Activated T-helper 1 cell treated with Interleukin-2 at 50 U/mL for 16 hours (primary cell): Measurements from ENCODE around the gene CNPY4.

Experiments used
- DNase-seq: peaks from one replicate; pipeline ENCODE4 v3.0.0-alpha.2; 2020; ENCODE audit warnings: low read depth

The CNPY4 gene

DNA sequence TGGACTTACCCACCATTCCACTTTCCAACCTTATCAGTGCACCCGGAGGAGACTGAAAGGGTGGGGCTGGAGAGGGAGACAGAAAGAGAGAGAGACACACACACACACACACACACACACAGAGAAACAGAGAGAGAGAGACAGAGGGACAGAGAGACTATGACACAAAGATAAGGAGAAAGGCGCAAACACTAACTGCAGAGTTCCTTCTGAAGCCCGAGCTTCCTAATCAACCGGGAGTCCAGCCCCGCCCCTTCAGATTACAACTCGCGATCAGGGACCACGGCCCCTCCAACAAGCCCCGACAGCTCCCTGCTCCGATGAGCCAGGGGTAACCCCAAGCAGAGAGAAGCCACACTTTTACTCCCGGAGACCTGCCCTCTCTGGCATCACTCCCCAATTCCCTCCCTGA, 48.5 kb downstream of the CNPY4 start:
- DNase-seq: no peak

DNA sequence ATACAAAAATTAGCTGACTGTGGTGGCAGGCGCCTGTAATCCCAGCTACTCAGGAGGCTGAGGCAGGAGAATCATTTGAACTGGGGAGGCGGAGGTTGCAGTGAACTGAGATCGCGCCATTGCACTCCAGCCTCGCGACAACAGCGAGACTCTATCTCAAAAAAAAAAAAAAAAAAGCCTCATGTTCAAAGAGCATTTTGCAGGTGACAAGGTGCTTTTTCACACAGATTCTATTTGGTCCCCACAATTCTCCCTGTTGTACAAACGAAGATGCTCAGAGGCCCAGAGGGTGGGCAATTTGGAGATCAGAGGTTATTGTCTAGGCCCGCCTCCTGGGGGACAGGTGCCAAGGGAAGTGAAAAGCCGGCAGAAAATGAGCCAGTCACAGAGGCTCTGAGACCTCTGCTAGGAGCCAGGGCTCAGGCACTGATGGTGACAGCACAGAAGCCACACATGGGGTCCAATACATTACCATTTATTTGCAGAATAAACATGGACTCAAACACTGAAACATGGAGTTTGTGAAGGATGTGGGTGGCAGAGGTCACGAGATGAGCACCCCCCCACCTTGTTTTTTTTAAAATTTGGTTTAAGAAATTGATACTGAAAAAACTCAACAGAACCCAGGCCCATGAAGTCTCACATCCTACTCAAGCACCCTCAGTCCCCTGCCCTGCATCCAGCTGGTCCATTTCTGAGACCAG, 49.9 kb downstream of the CNPY4 start:
- DNase-seq: no peak

DNA sequence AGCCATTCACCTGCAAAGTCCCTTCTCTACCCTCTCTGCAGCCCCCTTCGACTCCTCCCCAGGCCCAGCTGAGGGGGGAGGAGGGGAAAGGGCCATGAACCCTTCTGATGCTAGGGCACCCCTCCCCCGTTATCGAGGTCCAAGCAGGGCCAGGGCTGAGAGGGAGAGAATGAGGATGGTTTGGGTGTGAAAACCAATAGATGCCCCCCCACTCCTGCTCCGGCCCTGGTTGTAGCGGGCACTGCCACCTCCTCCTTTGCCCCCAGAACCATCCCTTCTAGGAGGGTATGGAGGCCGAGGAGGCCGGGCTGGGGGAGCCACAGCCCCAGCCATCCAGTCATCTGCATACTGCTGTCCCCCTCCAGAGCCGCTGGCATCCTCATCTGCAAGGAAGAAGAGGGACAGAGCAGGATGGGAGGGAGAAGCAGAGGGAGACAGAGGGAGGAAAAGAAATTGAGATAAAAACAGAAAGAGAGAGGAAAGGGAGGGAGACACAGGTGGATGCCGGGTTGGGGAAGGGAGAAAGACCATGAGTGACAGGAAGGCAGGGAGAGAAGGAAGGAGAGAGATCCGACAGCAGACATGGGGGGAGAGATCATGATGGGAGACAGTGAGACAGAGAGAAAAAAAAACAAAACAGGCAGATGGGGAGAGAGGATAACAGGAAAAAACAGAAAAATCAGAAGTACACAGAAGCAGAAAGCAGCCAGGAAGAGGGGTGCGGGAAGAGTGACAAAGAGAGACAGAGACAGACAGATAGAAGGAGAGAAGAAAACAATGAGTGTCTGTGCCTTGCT, 50.9 kb downstream of the CNPY4 start:
- DNase-seq: no peak

DNA sequence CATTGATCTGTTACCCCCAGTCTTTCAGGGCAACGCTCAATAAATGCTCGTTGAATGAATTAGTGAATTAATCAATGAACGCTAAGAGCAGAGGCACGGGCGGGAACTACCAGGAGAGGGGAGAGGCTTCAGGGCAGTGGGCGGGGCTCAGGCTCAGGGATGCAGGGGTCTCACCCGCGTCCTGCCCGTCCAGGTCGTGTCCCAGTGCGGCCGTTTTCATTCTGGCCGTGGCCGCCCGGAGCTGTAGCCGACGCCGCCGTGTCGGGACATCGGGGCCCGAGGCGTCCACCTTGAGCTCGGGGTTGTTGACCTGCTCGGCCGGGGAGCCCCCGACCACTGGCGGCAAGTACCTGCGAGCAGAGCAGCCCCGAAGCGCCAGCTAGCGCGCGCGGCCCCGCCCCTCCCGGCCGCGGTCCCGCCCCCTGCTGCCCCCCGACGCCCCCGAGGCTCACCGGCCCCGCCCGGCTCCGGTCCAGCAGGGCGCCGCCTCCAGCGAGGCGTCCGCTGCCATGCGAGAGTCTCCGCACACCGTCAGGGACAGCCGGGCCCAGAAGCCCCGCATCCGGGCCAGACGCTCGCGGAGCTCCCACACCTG, 51.8 kb downstream of the CNPY4 start:
- DNase-seq: no peak

DNA sequence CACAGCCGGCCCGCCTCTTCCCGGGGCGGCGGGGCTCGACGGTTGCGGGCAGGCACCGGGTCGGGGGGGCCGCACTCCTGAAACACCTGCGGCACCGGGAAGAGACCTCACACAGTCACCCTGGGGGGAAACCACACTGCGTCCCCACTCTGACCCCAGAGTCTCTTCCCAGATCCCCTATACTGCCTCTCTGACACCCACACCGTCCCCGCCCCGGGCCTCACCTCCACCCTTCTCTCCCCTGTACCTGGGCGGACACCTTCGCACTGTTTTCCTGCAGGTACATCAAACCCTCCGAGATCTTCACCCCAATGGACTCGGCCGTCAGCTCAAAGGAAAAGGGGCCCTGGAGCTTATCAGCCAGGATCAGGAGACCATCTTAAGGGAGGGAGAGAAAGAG, 52.4 kb downstream of the CNPY4 start:
- no peak for DNase-seq

DNA sequence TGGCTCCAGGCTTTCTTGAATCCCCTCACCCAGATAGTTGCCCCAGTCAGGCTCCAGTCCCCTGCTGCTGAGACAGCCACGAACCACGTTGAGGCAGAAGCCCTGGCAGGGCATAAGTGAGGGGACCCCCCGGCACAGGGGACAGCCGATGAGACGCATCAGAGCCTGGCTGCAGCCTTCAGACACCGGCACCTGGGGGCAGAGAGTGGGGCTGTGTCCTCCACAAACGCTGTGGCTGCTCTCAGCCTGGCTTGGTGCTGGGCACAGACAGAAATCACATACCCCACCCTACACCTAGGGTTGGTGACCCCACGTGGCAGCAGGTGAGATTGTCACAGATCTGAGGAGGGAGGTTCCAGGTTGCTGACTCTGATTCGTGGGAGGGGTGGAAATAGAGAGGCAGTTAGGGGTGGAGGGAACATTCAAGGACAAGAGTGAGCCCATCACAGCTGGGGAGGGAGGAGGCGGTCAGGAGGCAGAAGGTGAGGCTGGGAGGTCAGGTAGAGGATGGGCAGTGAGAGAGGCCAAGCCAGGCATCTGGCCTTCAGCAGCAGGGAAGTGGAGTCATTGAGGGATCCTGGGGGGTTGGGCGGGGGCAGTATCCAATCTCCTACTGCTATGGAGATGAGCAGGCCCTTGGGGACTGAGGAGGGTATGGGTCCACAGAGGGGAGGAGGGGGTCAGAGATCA, 54.5 kb downstream of the CNPY4 start:
- no peak for DNase-seq

DNA sequence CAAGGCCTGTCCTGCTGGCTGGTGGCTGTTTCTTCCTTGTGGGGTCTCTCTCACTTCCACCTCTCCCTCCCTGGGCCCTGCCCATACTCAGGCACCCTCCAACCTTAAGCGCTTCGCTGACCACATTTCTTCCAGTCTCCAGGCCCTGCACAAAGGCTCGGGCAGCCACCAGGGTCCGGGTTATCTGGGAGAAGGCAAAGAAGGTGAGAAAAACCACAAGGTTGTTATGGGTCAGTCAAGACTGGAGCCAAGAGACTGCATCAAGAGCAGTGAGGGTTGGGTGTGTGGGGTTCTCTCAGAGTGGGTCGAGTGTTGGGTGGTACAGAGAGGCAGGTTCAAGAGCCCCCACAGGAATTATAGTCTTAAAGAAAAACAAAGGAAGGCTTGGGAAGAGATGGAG, 55.1 kb downstream of the CNPY4 start:
- DNase-seq: no peak
